CD14-positive monocyte (primary cell): ENCODE data around the gene CREB5. TPM values are rescaled to one million over a fixed set of nuclear protein-coding genes. Genes with fewer than 3 reads are reported as not detected.
A peak's percentile ranks its signal among the peaks of the same experiment; 100 is the strongest.

Source experiments
- DNase-seq, 3 donors: peaks; one replicate each; pipeline ENCODE4 v3.0.0-alpha.2; 2011 to 2022
- H2AFZ ChIP-seq: 2 replicates; pipeline ENCODE4 v1.6.0; 2012; ENCODE audit warnings: mild to moderate bottlenecking, low read depth, low read length, inconsistent platforms; ENCODE audit not compliant: insufficient read depth, poor library complexity, severe bottlenecking
- H3K27ac ChIP-seq, 2 donors: 1 replicate in 1 of 2; 2 replicates in 1 of 2; pipeline ENCODE4 v1.5.1; 2012 to 2013; ENCODE audit warnings: low read length in 2 of 2, control low read depth in 1 of 2, inconsistent platforms in 1 of 2, low read depth in 1 of 2, mild to moderate bottlenecking in 1 of 2
- H3K27me3 ChIP-seq, 2 donors: one replicate each; pipeline versions ENCODE4 v1.6.0 to v1.6.1; 2011 to 2013; ENCODE audit warnings: low read length in 2 of 2; ENCODE audit not compliant: control insufficient read depth in 2 of 2, insufficient read depth in 2 of 2
- H3K36me3 ChIP-seq, 2 donors: replicated peaks in 1 of 2; 1 replicate in 1 of 2; 2 replicates in 1 of 2; pipeline versions ENCODE4 v1.5.1 to v1.6.1; 2012 to 2013; ENCODE audit warnings: low read length in 2 of 2, control low read depth in 1 of 2, inconsistent platforms in 1 of 2, mild to moderate bottlenecking in 1 of 2; ENCODE audit not compliant: insufficient read depth in 2 of 2, control insufficient read depth in 1 of 2
- H3K4me1 ChIP-seq, 2 donors: 1 replicate in 1 of 2; 2 replicates in 1 of 2; pipeline versions ENCODE4 v1.5.1 to v1.6.1; 2012 to 2013; ENCODE audit warnings: low read length in 2 of 2, control low read depth in 1 of 2, inconsistent platforms in 1 of 2, mild to moderate bottlenecking in 1 of 2, moderate library complexity in 1 of 2; ENCODE audit not compliant: insufficient read depth in 2 of 2, control insufficient read depth in 1 of 2
- H3K4me2 ChIP-seq: replicated peaks from 2 replicates; pipeline ENCODE3; 2012; ENCODE audit warnings: low read length, moderate library complexity, mild to moderate bottlenecking; ENCODE audit not compliant: poor library complexity, severe bottlenecking; ENCODE audit errors: extremely low read depth
- H3K4me3 ChIP-seq, 3 experiments: fragments of 200-600 bp in 1 of 3; sonication (generic) in 1 of 3; replicated peaks in 1 of 3; 1 replicate in 2 of 3; 2 replicates in 1 of 3; pipeline ENCODE4 v1.5.1; 2011 to 2013; ENCODE audit warnings: low read length in 3 of 3, mild to moderate bottlenecking in 3 of 3, control low read depth in 2 of 3, low read depth in 2 of 3, inconsistent platforms in 1 of 3, moderate library complexity in 1 of 3
- H3K79me2 ChIP-seq: 2 replicates; pipeline ENCODE4 v1.6.0; 2012; ENCODE audit warnings: mild to moderate bottlenecking, control low read depth, inconsistent platforms, low read length, moderate library complexity; ENCODE audit not compliant: insufficient read depth
- H3K9ac ChIP-seq: 2 replicates; pipeline ENCODE4 v1.6.0; 2017; ENCODE audit warnings: low read length, mild to moderate bottlenecking; ENCODE audit not compliant: insufficient read depth, poor library complexity, severe bottlenecking
- H3K9me3 ChIP-seq, 2 donors: replicated peaks in 1 of 2; 1 replicate in 1 of 2; 2 replicates in 1 of 2; pipeline versions ENCODE4 v1.5.1 to v1.6.1; 2012 to 2013; ENCODE audit warnings: low read length in 2 of 2, control low read depth in 1 of 2; ENCODE audit not compliant: control insufficient read depth in 1 of 2, insufficient read depth in 1 of 2
- H4K20me1 ChIP-seq: 2 replicates; pipeline ENCODE4 v1.6.0; 2012; ENCODE audit warnings: mild to moderate bottlenecking, low read length, control low read depth, moderate library complexity; ENCODE audit not compliant: insufficient read depth
- H3K27ac Mint-ChIP-seq, 7 donors: one replicate each; pipeline ENCODE4 v1.8.0; 2020; ENCODE audit warnings: mild to moderate bottlenecking in 7 of 7, mixed read lengths in 7 of 7, moderate library complexity in 6 of 7, inconsistent platforms in 2 of 7
- H3K27me3 Mint-ChIP-seq, 3 donors: one replicate each; pipeline ENCODE4 v1.8.0; 2021 to 2022; ENCODE audit warnings: low read depth in 3 of 3, mild to moderate bottlenecking in 3 of 3, mixed read lengths in 3 of 3, moderate library complexity in 3 of 3, inconsistent platforms in 1 of 3
- H3K36me3 Mint-ChIP-seq, 2 donors: one replicate each; pipeline ENCODE4 v1.8.0; 2020; ENCODE audit warnings: mixed read lengths in 2 of 2, inconsistent platforms in 1 of 2, mild to moderate bottlenecking in 1 of 2
- H3K4me1 Mint-ChIP-seq: one replicate; pipeline ENCODE4 v1.8.0; 2020; ENCODE audit warnings: mild to moderate bottlenecking, mixed read lengths
- H3K4me3 Mint-ChIP-seq, 2 donors: one replicate each; pipeline ENCODE4 v1.8.0; 2020; ENCODE audit warnings: mild to moderate bottlenecking in 2 of 2, mixed read lengths in 2 of 2, moderate library complexity in 1 of 2
- H3K9me3 Mint-ChIP-seq, 7 donors: one replicate each; pipeline ENCODE4 v1.8.0; 2020 to 2022; ENCODE audit warnings: mixed read lengths in 7 of 7, mild to moderate bottlenecking in 6 of 7, moderate library complexity in 6 of 7, inconsistent platforms in 2 of 7
- WGBS: methylation state at CpG from one replicate; pipeline ENCODE4 v1.1.5; 2013; ENCODE audit warnings: missing lambda C conversion rate; ENCODE audit not compliant: insufficient coverage; 5-methylcytosine and 5-hydroxymethylcytosine counted together
- intact Hi-C, 2 donors: fragments of 100-400 bp; cut with micrococcal nuclease; formaldehyde crosslinking; loops; one replicate each; pipeline versions ENCODE4 v1.15.0 to v1.15.1; 2023
- polyA plus RNA-seq, 3 donors: library from polyadenylated mRNA; depleted of rRNA in 1 of 3; unstranded in 2 of 3; stranded (reverse) in 1 of 3; fragments of 300-500 nt in 2 of 3; fragments of >200 nt in 1 of 3; fragmentation: Illumina TruSeq in 2 of 3; gene quantifications; 1 replicate in 2 of 3; 2 replicates in 1 of 3; pipeline ENCODE4 v1.2.3, GENCODE V29; 2012 to 2021
- TF ChIP-seq, protein P1 (sequence below): fragments of 200-600 bp; IDR thresholded peaks from one replicate; pipeline ENCODE4 v1.8.0; 2022; ENCODE audit warnings: antibody characterized with exemption, mild to moderate bottlenecking

CREB5 gene
- polyA plus RNA-seq, 3 donors: 25.1 to 72.3 (median 44.2) TPM

DNA sequence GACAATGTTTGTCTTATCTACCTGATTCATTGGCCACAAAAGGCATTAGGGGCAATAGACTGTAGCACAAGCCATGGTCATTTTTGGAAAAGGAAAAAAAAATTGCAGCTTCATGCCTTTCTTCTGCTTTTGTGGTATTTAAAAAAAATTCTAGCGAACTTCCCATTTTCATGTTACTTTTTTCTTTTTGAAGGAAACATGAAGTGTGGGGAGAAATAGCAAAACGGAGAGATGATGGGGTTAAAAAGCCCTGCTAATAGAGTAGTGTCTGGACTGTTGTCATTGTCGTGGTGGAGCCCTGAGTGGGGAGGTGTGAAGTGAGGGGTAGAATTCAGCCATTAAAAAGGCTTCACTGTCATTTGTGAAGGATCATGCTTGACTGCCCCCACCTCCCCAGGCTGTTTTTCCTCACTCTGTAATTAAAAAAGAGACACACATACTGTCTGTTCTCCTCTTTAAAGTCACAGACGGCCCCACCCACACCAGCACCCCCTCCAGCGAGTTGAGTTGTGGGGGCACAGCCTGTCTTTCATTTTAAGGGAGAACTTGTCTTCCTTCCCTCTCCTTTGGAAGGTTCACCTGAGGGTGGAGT lies 272.4 kb downstream of the CREB5 start:
- peaks cover 0 to 2% (median 0%) of the 10 kb centered on the region in 7 donors for H3K9me3 Mint-ChIP-seq
- TF ChIP-seq, protein P1, sequence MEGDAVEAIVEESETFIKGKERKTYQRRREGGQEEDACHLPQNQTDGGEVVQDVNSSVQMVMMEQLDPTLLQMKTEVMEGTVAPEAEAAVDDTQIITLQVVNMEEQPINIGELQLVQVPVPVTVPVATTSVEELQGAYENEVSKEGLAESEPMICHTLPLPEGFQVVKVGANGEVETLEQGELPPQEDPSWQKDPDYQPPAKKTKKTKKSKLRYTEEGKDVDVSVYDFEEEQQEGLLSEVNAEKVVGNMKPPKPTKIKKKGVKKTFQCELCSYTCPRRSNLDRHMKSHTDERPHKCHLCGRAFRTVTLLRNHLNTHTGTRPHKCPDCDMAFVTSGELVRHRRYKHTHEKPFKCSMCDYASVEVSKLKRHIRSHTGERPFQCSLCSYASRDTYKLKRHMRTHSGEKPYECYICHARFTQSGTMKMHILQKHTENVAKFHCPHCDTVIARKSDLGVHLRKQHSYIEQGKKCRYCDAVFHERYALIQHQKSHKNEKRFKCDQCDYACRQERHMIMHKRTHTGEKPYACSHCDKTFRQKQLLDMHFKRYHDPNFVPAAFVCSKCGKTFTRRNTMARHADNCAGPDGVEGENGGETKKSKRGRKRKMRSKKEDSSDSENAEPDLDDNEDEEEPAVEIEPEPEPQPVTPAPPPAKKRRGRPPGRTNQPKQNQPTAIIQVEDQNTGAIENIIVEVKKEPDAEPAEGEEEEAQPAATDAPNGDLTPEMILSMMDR: no peak
- H3K27me3 Mint-ChIP-seq: no peaks in the 10 kb centered on the region
- Histone ChIP-seq H3K27ac (peak overlapping the region; percentile 92 to 95), H3K4me1 (peaks cover 68 to 81% of the 10 kb centered on the region in 2 donors), H4K20me1 (peaks cover 25% of the 10 kb centered on the region), H3K79me2 (peaks cover 36% of the 10 kb centered on the region), H3K4me3 (peak overlapping the region in 2 of 3 experiments; percentile 76 to 93), H2AFZ (peak overlapping the region; percentile 54), H3K9ac (peak overlapping the region; percentile 74), H3K4me2 (peak overlapping the region; percentile 85), H3K9me3 (no peaks in the 10 kb centered on the region), H3K27me3 (no peaks in the 10 kb centered on the region), H3K36me3 (no peaks in the 10 kb centered on the region)
- peaks cover 8% of the 10 kb centered on the region for H3K4me1 Mint-ChIP-seq
- peak overlapping the region in 1 of 2 donors; percentile 67 for H3K4me3 Mint-ChIP-seq
- intact Hi-C loops: loop anchor here (5.0 to 10.0 kb wide), 3 partner anchors 277 to 530 kb away; no protein-coding TSS in a partner anchor
- peaks cover 5% of the 10 kb centered on the region in 2 donors for H3K36me3 Mint-ChIP-seq
- DNase-seq: peak; percentile 57 to 83 (median 60)
- 0% methylated on average over 1 of the region's 5 CpGs for WGBS
- peak overlapping the region in 1 of 7 donors; percentile 92 for H3K27ac Mint-ChIP-seq

DNA sequence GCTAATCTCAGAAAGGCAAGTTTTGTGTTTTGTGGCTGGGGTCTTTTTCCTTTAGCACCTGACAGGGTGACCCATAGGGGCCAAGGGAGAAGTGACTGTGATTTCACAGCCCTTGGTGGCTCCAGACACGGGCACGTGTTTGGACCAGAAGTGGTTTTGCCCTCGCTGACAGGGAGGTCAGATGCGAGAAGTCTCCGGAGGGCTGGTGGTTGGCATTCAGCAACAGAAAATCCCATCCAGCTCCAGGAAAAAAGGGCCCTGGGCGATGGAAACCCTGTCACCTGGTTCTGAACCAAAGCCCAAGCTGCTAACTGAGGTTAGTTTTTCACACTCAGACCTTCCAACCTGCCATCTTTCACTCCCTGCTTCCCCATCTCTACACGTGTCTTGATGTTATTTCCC lies 272.9 kb downstream of the CREB5 start:
- Histone ChIP-seq H3K4me3 (peak overlapping the region; percentile 76 to 100 (median 93)), H4K20me1 (peaks cover 30% of the 10 kb centered on the region), H3K4me1 (peaks cover 68 to 83% of the 10 kb centered on the region in 2 donors), H3K27me3 (no peaks in the 10 kb centered on the region), H2AFZ (peak overlapping the region; percentile 54), H3K4me2 (peak overlapping the region; percentile 85), H3K27ac (peak overlapping the region; percentile 92 to 95), H3K9ac (peak overlapping the region; percentile 74), H3K36me3 (peaks cover 0 to 5% of the 10 kb centered on the region in 2 donors), H3K79me2 (peaks cover 41% of the 10 kb centered on the region), H3K9me3 (no peaks in the 10 kb centered on the region)
- Mint-ChIP-seq H3K4me1 (peaks cover 10% of the 10 kb centered on the region), H3K9me3 (peaks cover 0 to 1% (median 0%) of the 10 kb centered on the region in 7 donors), H3K27ac (no peak overlapping the region), H3K4me3 (no peak overlapping the region), H3K27me3 (no peaks in the 10 kb centered on the region), H3K36me3 (peaks cover 10% of the 10 kb centered on the region in 2 donors)
- intact Hi-C loops: loop anchor here (10.0 kb wide), 2 partner anchors 280 to 530 kb away; no protein-coding TSS in a partner anchor
- TF ChIP-seq, protein P1: no peak
- WGBS: 0% methylated on average over 7 of the region's 7 CpGs
- peak; percentile 46 to 68 (median 63) for DNase-seq
